SJSA1 (cell line): ENCODE measurements around the gene LRRC18. TPM values are rescaled to one million over a fixed set of nuclear protein-coding genes. Genes with fewer than 3 reads are reported as not detected.

ENCODE experiments used
- total RNA-seq: library from RNA; depleted of rRNA; stranded (reverse); fragments of >200 nt; shearing (Covaris generic); gene quantifications from 2 replicates; pipeline ENCODE4 v1.2.3, GENCODE V29; 2014; rRNA removed

LRRC18 gene
- total RNA-seq, 1 experiment from 2014 or later: not detected

Other genes starting within 250 kb of the LRRC18 start
- 1.8 and 3.7 TPM in 2 replicates for gene VSTM4, start 175.7 kb upstream of the LRRC18 start, total RNA-seq
- not detected in 2 replicates for gene FAM170B, start 194.2 kb upstream of the LRRC18 start, total RNA-seq
- not detected in 2 replicates for gene TMEM273, start 248.6 kb upstream of the LRRC18 start, total RNA-seq